NCI-H748 (cell line): ENCODE results near the gene STMN3.
"Not testable (repeated sequence)": the region's sequence is repeated elsewhere in the genome, so short reads cannot be mapped to it uniquely, and the experiment has no call there.

Experiments used
- DNase-seq: peaks from one replicate; lab custom pipeline; 2025; ENCODE audit not compliant: unreplicated experiment; lab: John Stamatoyannopoulos, UW

Gene STMN3

GRCh38 chr20:63678667-63679465 is 25.6 kb upstream of the STMN3 start:
- no peak for DNase-seq

GRCh38 chr20:63678071-63678470 is 24.8 kb upstream of the STMN3 start:
- no peak for DNase-seq

GRCh38 chr20:63675681-63676368 is 22.6 kb upstream of the STMN3 start:
- DNase-seq = no peak

GRCh38 chr20:63673951-63674350 is 20.7 kb upstream of the STMN3 start:
- DNase-seq = no peak

- no peak for DNase-seq
These were observed 19.4 kb upstream of the STMN3 start for GRCh38 chr20:63672666-63673065.

GRCh38 chr20:63671695-63672094 is 18.5 kb upstream of the STMN3 start:
- not testable (repeated sequence) for DNase-seq

GRCh38 chr20:63668351-63668750 is 15.1 kb upstream of the STMN3 start:
- DNase-seq = no peak

- DNase-seq = no peak
These were observed 14.6 kb upstream of the STMN3 start for GRCh38 chr20:63667858-63668257.

GRCh38 chr20:63665708-63666107 is 12.5 kb upstream of the STMN3 start:
- DNase-seq = no peak

GRCh38 chr20:63664861-63665594 is 11.8 kb upstream of the STMN3 start:
- no peak for DNase-seq

GRCh38 chr20:63664143-63664851 is 11.1 kb upstream of the STMN3 start:
- no peak for DNase-seq

GRCh38 chr20:63663332-63664066 is 10.3 kb upstream of the STMN3 start:
- no peak for DNase-seq

- DNase-seq = no peak
These were observed 9.6 kb upstream of the STMN3 start for GRCh38 chr20:63662813-63663189.

- DNase-seq = no peak
These were observed 9.0 kb upstream of the STMN3 start for GRCh38 chr20:63661959-63662812.

- DNase-seq = no peak
These were observed 7.9 kb upstream of the STMN3 start for GRCh38 chr20:63661108-63661507.

GRCh38 chr20:63660622-63661021 is 7.4 kb upstream of the STMN3 start:
- no peak for DNase-seq

- DNase-seq = not testable (repeated sequence)
These were observed 7.0 kb upstream of the STMN3 start for GRCh38 chr20:63660174-63660573.

GRCh38 chr20:63659370-63659769 is 6.1 kb upstream of the STMN3 start:
- DNase-seq = no peak

- no peak for DNase-seq
These were observed 5.5 kb upstream of the STMN3 start for GRCh38 chr20:63658749-63659187.
